Smooth muscle cell (in vitro differentiated cells): ENCODE results near the gene TH. TPM values are rescaled to one million over a fixed set of nuclear protein-coding genes. Genes with fewer than 3 reads are reported as not detected.

ENCODE experiments used
- DNase-seq: peaks from one replicate; lab custom pipeline; 2025; ENCODE audit not compliant: unreplicated experiment; lab: John Stamatoyannopoulos, UW
- H2AFZ ChIP-seq: fragments of 200-600 bp; sonication (generic); 2 replicates; pipeline ENCODE4 v1.6.0; 2016; ENCODE audit warnings: antibody characterized with exemption, low read depth, mild to moderate bottlenecking
- H3F3A ChIP-seq: fragments of 200-600 bp; sonication (generic); 2 replicates; pipeline ENCODE4 v1.6.0; 2017; ENCODE audit warnings: antibody characterized with exemption, low read depth
- H3K27ac ChIP-seq: fragments of 200-600 bp; sonication (generic); 2 replicates; pipeline ENCODE4 v1.5.1; 2016; ENCODE audit warnings: low read depth, mild to moderate bottlenecking
- H3K27me3 ChIP-seq: fragments of 200-600 bp; sonication (generic); 2 replicates; pipeline ENCODE4 v1.6.1; 2016; ENCODE audit warnings: low read depth, mild to moderate bottlenecking
- H3K36me3 ChIP-seq: fragments of 200-600 bp; sonication (generic); 2 replicates; pipeline ENCODE4 v1.5.1; 2016; ENCODE audit warnings: low read depth
- H3K4me1 ChIP-seq: fragments of 200-600 bp; sonication (generic); 2 replicates; pipeline ENCODE4 v1.5.1; 2016; ENCODE audit warnings: low read depth
- H3K4me2 ChIP-seq: fragments of 200-600 bp; sonication (generic); 2 replicates; pipeline ENCODE4 v1.6.0; 2016; ENCODE audit warnings: mild to moderate bottlenecking
- H3K4me3 ChIP-seq: fragments of 200-600 bp; sonication (generic); 2 replicates; pipeline ENCODE4 v1.5.1; 2016; ENCODE audit warnings: mild to moderate bottlenecking
- H3K79me2 ChIP-seq: fragments of 200-600 bp; sonication (generic); 2 replicates; pipeline ENCODE4 v1.6.0; 2016; ENCODE audit warnings: low read depth, mild to moderate bottlenecking
- H3K9ac ChIP-seq: fragments of 200-600 bp; sonication (generic); 2 replicates; pipeline ENCODE4 v1.6.0; 2016; ENCODE audit warnings: low read depth
- H3K9me3 ChIP-seq: fragments of 200-600 bp; sonication (generic); replicated peaks from 2 replicates; pipeline ENCODE4 v1.5.1; 2016; ENCODE audit warnings: low read depth
- H4K20me1 ChIP-seq: fragments of 200-600 bp; sonication (generic); 2 replicates; pipeline ENCODE4 v1.6.0; 2016; ENCODE audit warnings: low read depth
- CTCF ChIP-seq: fragments of 200-600 bp; sonication (generic); IDR thresholded peaks from 2 replicates; pipeline ENCODE4 v1.5.1; 2017; ENCODE audit warnings: borderline replicate concordance, mild to moderate bottlenecking, antibody characterized with exemption; ENCODE audit not compliant: insufficient read depth, poor library complexity, severe bottlenecking
- WGBS: methylation state at CpG from one replicate; pipeline ENCODE4 v1.1.7; 2016; ENCODE audit warnings: low lambda C conversion rate; 5-methylcytosine and 5-hydroxymethylcytosine counted together
- polyA plus RNA-seq: library from polyadenylated mRNA; unstranded; fragments of >200 nt; fragmentation: Nextera tagmentation; extraction: Ambion mirVana; gene quantifications from 2 replicates; pipeline ENCODE4 v1.2.1, GENCODE V29; 2016
- total RNA-seq: library from RNA; depleted of rRNA; stranded (reverse); fragments of >200 nt; gene quantifications from 2 replicates; pipeline ENCODE4 v1.2.3, GENCODE V29; 2014

Gene TH
- total and polyA plus RNA-seq, 2 experiments from 2014 or later: not detected

- no peak overlapping the region for H3K4me2 ChIP-seq
- H3K27ac ChIP-seq: no peak overlapping the region
- no peaks in the 10 kb centered on the region for H3K9me3 ChIP-seq
- no peak overlapping the region for H3K9ac ChIP-seq
- no peaks in the 10 kb centered on the region for H3K79me2 ChIP-seq
- H3K4me3 ChIP-seq: no peak overlapping the region
- no peaks in the 10 kb centered on the region for H3K27me3 ChIP-seq
- H3K4me1 ChIP-seq: peaks cover under 1% of the 10 kb centered on the region
- no peak for DNase-seq
- no peak for TF ChIP-seq CTCF
- 80% methylated on average over 1 of the region's 1 CpG for WGBS
- H3K36me3 ChIP-seq: no peaks in the 10 kb centered on the region
- no peaks in the 10 kb centered on the region for H3F3A ChIP-seq
- no peak overlapping the region for H2AFZ ChIP-seq
- no peaks in the 10 kb centered on the region for H4K20me1 ChIP-seq
Observed at GRCh38 chr11:2205214-2205720, 33.7 kb upstream of the TH start.

GRCh38 chr11:2204361-2205213 is 33.0 kb upstream of the TH start:
- Histone ChIP-seq H3K4me3 (no peak overlapping the region), H3K9me3 (no peaks in the 10 kb centered on the region), H3K9ac (no peak overlapping the region), H4K20me1 (no peaks in the 10 kb centered on the region), H3K4me1 (no peaks in the 10 kb centered on the region), H2AFZ (no peak overlapping the region), H3K27me3 (no peaks in the 10 kb centered on the region), H3F3A (no peaks in the 10 kb centered on the region), H3K27ac (no peak overlapping the region), H3K36me3 (no peaks in the 10 kb centered on the region), H3K79me2 (no peaks in the 10 kb centered on the region), H3K4me2 (no peak overlapping the region)
- DNase-seq: no peak
- no peak for TF ChIP-seq CTCF
- WGBS: 84% methylated on average over 21 of the region's 21 CpGs

- Histone ChIP-seq H3K4me2 (no peak overlapping the region), H3F3A (no peaks in the 10 kb centered on the region), H3K27me3 (no peaks in the 10 kb centered on the region), H3K4me3 (no peak overlapping the region), H2AFZ (no peak overlapping the region), H3K9me3 (no peaks in the 10 kb centered on the region), H3K27ac (no peak overlapping the region), H3K9ac (no peak overlapping the region), H3K36me3 (no peaks in the 10 kb centered on the region), H3K4me1 (no peaks in the 10 kb centered on the region), H3K79me2 (no peaks in the 10 kb centered on the region), H4K20me1 (no peaks in the 10 kb centered on the region)
- no peak for TF ChIP-seq CTCF
- DNase-seq: no peak
- WGBS: 88% methylated on average over 20 of the region's 23 CpGs
Observed at GRCh38 chr11:2203440-2204259, 32.0 kb upstream of the TH start.
